Measurements from ENCODE around the gene TGFA.

Gene TGFA

GRCh38 chr2:70425682-70426301 lies 127.8 kb downstream of the TGFA start:
- Histone ChIP-seq H3K4me2 (ENCODE audit: low read length) (no peak overlapping the region), H3K36me3 (replicated peaks; ENCODE audit: low read depth, low read length) (no peaks in the 10 kb centered on the region), H3K9ac (ENCODE audit: low read length) (no peak overlapping the region), H3K27ac (ENCODE audit: low read length) (no peak overlapping the region), H4K20me1 (ENCODE audit: insufficient read depth, low read length) (no peaks in the 10 kb centered on the region), H3K4me3 (ENCODE audit: low read length) (no peak overlapping the region), H3K9me3 (ENCODE audit: insufficient read depth, low read length) (no peaks in the 10 kb centered on the region), H3K27me3 (ENCODE audit: low read depth, low read length) (no peaks in the 10 kb centered on the region), H3K4me1 (ENCODE audit: low read length) (no peaks in the 10 kb centered on the region), H2AFZ (ENCODE audit: low read depth, low read length) (no peak overlapping the region), H3K79me2 (ENCODE audit: low read length) (no peaks in the 10 kb centered on the region)
- TF ChIP-seq CTCF (IDR thresholded peaks at IDR 0.05; ENCODE audit: low read depth, low read length): no peak
- no peak for TF ChIP-seq EZH2phosphoT487 (IDR thresholded peaks at IDR 0.05; ENCODE audit: low read depth)

- H3K9ac ChIP-seq (ENCODE audit: low read length): no peak overlapping the region
- peaks cover 10% of the 10 kb centered on the region for H3K27me3 ChIP-seq (ENCODE audit: low read depth, low read length)
- no peak for TF ChIP-seq EZH2phosphoT487 (IDR thresholded peaks at IDR 0.05; ENCODE audit: low read depth)
- no peak for TF ChIP-seq CTCF (IDR thresholded peaks at IDR 0.05; ENCODE audit: low read depth, low read length)
These were observed 132.9 kb downstream of the TGFA start for GRCh38 chr2:70420740-70421139.

GRCh38 chr2:70420143-70420542 lies 133.5 kb downstream of the TGFA start:
- no peaks in the 10 kb centered on the region for H4K20me1 ChIP-seq (ENCODE audit: insufficient read depth, low read length)
- H2AFZ ChIP-seq (ENCODE audit: low read depth, low read length): no peak overlapping the region
- no peak overlapping the region for H3K27ac ChIP-seq (ENCODE audit: low read length)
- H3K4me2 ChIP-seq (ENCODE audit: low read length): no peak overlapping the region
- H3K4me1 ChIP-seq (ENCODE audit: low read length): no peaks in the 10 kb centered on the region
- H3K36me3 ChIP-seq (replicated peaks; ENCODE audit: low read depth, low read length): no peaks in the 10 kb centered on the region
- peaks cover 12% of the 10 kb centered on the region for H3K27me3 ChIP-seq (ENCODE audit: low read depth, low read length)
- TF ChIP-seq EZH2phosphoT487 (IDR thresholded peaks at IDR 0.05; ENCODE audit: low read depth) (no peak), CTCF (IDR thresholded peaks at IDR 0.05; ENCODE audit: low read depth, low read length) (no peak)
- no peaks in the 10 kb centered on the region for H3K9me3 ChIP-seq (ENCODE audit: insufficient read depth, low read length)
- no peak overlapping the region for H3K9ac ChIP-seq (ENCODE audit: low read length)
- H3K4me3 ChIP-seq (ENCODE audit: low read length): no peak overlapping the region
- no peaks in the 10 kb centered on the region for H3K79me2 ChIP-seq (ENCODE audit: low read length)

More at GRCh38 chr2:70420740-70421139, 132.9 kb downstream of the TGFA start:
- H3K9me3 ChIP-seq (ENCODE audit: insufficient read depth, low read length): no peaks in the 10 kb centered on the region
- H3K36me3 ChIP-seq (replicated peaks; ENCODE audit: low read depth, low read length): no peaks in the 10 kb centered on the region
- H4K20me1 ChIP-seq (ENCODE audit: insufficient read depth, low read length): no peaks in the 10 kb centered on the region
- no peaks in the 10 kb centered on the region for H3K4me1 ChIP-seq (ENCODE audit: low read length)
- H3K79me2 ChIP-seq (ENCODE audit: low read length): no peaks in the 10 kb centered on the region
- no peak overlapping the region for H3K4me3 ChIP-seq (ENCODE audit: low read length)
- no peak overlapping the region for H3K4me2 ChIP-seq (ENCODE audit: low read length)
- H2AFZ ChIP-seq (ENCODE audit: low read depth, low read length): no peak overlapping the region
- no peak overlapping the region for H3K27ac ChIP-seq (ENCODE audit: low read length)

GRCh38 chr2:70418514-70418913 lies 135.1 kb downstream of the TGFA start:
- Histone ChIP-seq H3K36me3 (replicated peaks; ENCODE audit: low read depth, low read length) (no peaks in the 10 kb centered on the region), H3K4me1 (ENCODE audit: low read length) (no peaks in the 10 kb centered on the region), H2AFZ (ENCODE audit: low read depth, low read length) (no peak overlapping the region), H3K9ac (ENCODE audit: low read length) (no peak overlapping the region), H3K79me2 (ENCODE audit: low read length) (no peaks in the 10 kb centered on the region), H3K27ac (ENCODE audit: low read length) (no peak overlapping the region), H3K4me2 (ENCODE audit: low read length) (no peak overlapping the region), H4K20me1 (ENCODE audit: insufficient read depth, low read length) (no peaks in the 10 kb centered on the region), H3K4me3 (ENCODE audit: low read length) (no peak overlapping the region), H3K27me3 (ENCODE audit: low read depth, low read length) (peaks cover 20% of the 10 kb centered on the region), H3K9me3 (ENCODE audit: insufficient read depth, low read length) (no peaks in the 10 kb centered on the region)
- no peak for TF ChIP-seq CTCF (IDR thresholded peaks at IDR 0.05; ENCODE audit: low read depth, low read length)
- TF ChIP-seq EZH2phosphoT487 (IDR thresholded peaks at IDR 0.05; ENCODE audit: low read depth): no peak

All from OCI-LY3 (cell line).